ENCODE measurements around the gene HOXD13. TPM values are rescaled to one million over a fixed set of nuclear protein-coding genes. Genes with fewer than 3 reads are reported as not detected.
A peak's percentile ranks its signal among the peaks of the same experiment; 100 is the strongest.

The HOXD13 gene
- total and polyA plus RNA-seq, 11 donors = not detected

- H3K4me3 ChIP-seq = no peak overlapping the region
- ATAC-seq (no peak), DNase-seq (peak in 1 of 5 donors; percentile 7)
- H3K9me3 ChIP-seq = no peaks in the 10 kb centered on the region
- TF ChIP-seq POLR2A (IDR thresholded peaks at IDR 0.05) = no peak
- no peak for TF ChIP-seq CTCF (IDR thresholded peaks at IDR 0.05)
- H3K27ac ChIP-seq = peak overlapping the region in 1 of 12 donors; percentile 87
- peaks cover 0 to 36% (median 9%) of the 10 kb centered on the region in 12 donors for H3K4me1 ChIP-seq
- WGBS, 4 donors = 4 to 15% (median 8%) methylated on average over 26 of the region's 26 CpGs
- peaks cover 93 to 99% (median 96%) of the 10 kb centered on the region in 9 donors for H3K27me3 ChIP-seq
- intact Hi-C loops (cut with DNase I) = no loop called here
- H3K36me3 ChIP-seq = no peaks in the 10 kb centered on the region
Measured at GRCh38 chr2:176109192-176109901, 16.8 kb downstream of the HOXD13 start.

GRCh38 chr2:176109946-176110345 lies 17.4 kb downstream of the HOXD13 start:
- H3K27me3 ChIP-seq = peaks cover 93 to 99% (median 96%) of the 10 kb centered on the region in 9 donors
- TF ChIP-seq CTCF (IDR thresholded peaks at IDR 0.05) (no peak), POLR2A (IDR thresholded peaks at IDR 0.05) (no peak)
- 12 to 18% (median 15%) methylated on average over 4 of the region's 4 CpGs for WGBS, 4 donors
- no peak overlapping the region for H3K4me3 ChIP-seq
- DNase-seq (no peak), ATAC-seq (no peak)
- no peaks in the 10 kb centered on the region for H3K9me3 ChIP-seq
- peaks cover 0 to 30% (median 7%) of the 10 kb centered on the region in 12 donors for H3K4me1 ChIP-seq
- no peak overlapping the region for H3K27ac ChIP-seq
- no peaks in the 10 kb centered on the region for H3K36me3 ChIP-seq
- intact Hi-C loops (cut with DNase I) = no loop called here

- WGBS, 4 donors = 18 to 21% (median 19%) methylated on average over 7 of the region's 7 CpGs
- intact Hi-C loops (cut with DNase I) = no loop called here
- Histone ChIP-seq H3K27ac (no peak overlapping the region), H3K27me3 (peaks cover 93 to 99% (median 96%) of the 10 kb centered on the region in 9 donors), H3K4me3 (no peak overlapping the region), H3K36me3 (no peaks in the 10 kb centered on the region), H3K9me3 (no peaks in the 10 kb centered on the region), H3K4me1 (peaks cover 0 to 28% (median 7%) of the 10 kb centered on the region in 12 donors)
- no peak for TF ChIP-seq POLR2A (IDR thresholded peaks at IDR 0.05)
- TF ChIP-seq CTCF (IDR thresholded peaks at IDR 0.05) = no peak
- DNase-seq (no peak), ATAC-seq (no peak)
Measured at GRCh38 chr2:176110415-176111308, 18.1 kb downstream of the HOXD13 start.

GRCh38 chr2:176111309-176111663 lies 18.8 kb downstream of the HOXD13 start:
- Histone ChIP-seq H3K4me1 (peaks cover 0 to 32% (median 7%) of the 10 kb centered on the region in 12 donors), H3K9me3 (no peaks in the 10 kb centered on the region), H3K27ac (no peak overlapping the region), H3K4me3 (no peak overlapping the region), H3K36me3 (no peaks in the 10 kb centered on the region), H3K27me3 (peaks cover 93 to 99% (median 96%) of the 10 kb centered on the region in 9 donors)
- intact Hi-C loops (cut with DNase I) = no loop called here
- 3 to 4% (median 3%) methylated on average over 16 of the region's 16 CpGs for WGBS, 4 donors
- TF ChIP-seq CTCF (IDR thresholded peaks at IDR 0.05) = peak in 10 of 12 donors; percentile 27 to 56 (median 44)
- TF ChIP-seq POLR2A (IDR thresholded peaks at IDR 0.05) = no peak
- ATAC-seq = no peak
- no peak for DNase-seq
